WTC11 (cell line): ENCODE measurements around the gene JSRP1. TPM values are rescaled to one million over a fixed set of nuclear protein-coding genes. Genes with fewer than 3 reads are reported as not detected.
A peak's percentile ranks its signal among the peaks of the same experiment; 100 is the strongest.

Source experiments
- ELF4 ChIP-seq: sonication (generic); formaldehyde crosslinking; IDR thresholded peaks from 2 replicates; pipeline ENCODE4 v1.8.1; 2022; ENCODE audit warnings: low read depth, mild to moderate bottlenecking, moderate library complexity, missing genetic modification reagents
- EMX1 ChIP-seq: fragments of 250-450 bp; sonication (Bioruptor Pico); IDR thresholded peaks from 2 replicates; pipeline ENCODE4 v1.8.0; 2021; ENCODE audit warnings: mild to moderate bottlenecking
- FOXJ3 ChIP-seq: sonication (generic); formaldehyde crosslinking; IDR thresholded peaks from 2 replicates; pipeline ENCODE4 v1.9.0; 2021; ENCODE audit warnings: missing genetic modification reagents, mild to moderate bottlenecking, borderline replicate concordance
- JAZF1 ChIP-seq: fragments of 250-450 bp; sonication (Bioruptor Pico); IDR thresholded peaks from 2 replicates; pipeline ENCODE4 v1.9.0; 2021; ENCODE audit warnings: moderate library complexity, mild to moderate bottlenecking, inconsistent platforms
- MYBL2 ChIP-seq: sonication (generic); formaldehyde crosslinking; IDR thresholded peaks from 2 replicates; pipeline ENCODE4 v1.8.1; 2023; ENCODE audit warnings: mild to moderate bottlenecking, moderate library complexity, missing genetic modification reagents
- NR2C2 ChIP-seq: sonication (generic); formaldehyde crosslinking; IDR thresholded peaks from 2 replicates; pipeline ENCODE4 v1.8.0; 2022; ENCODE audit warnings: mild to moderate bottlenecking, missing genetic modification reagents
- NR3C1 ChIP-seq: sonication (generic); formaldehyde crosslinking; conservative IDR thresholded peaks from 2 replicates; pipeline ENCODE4 v1.8.1; 2023; ENCODE audit warnings: low read depth, mild to moderate bottlenecking, missing genetic modification reagents
- PRRX2 ChIP-seq: fragments of 250-450 bp; sonication (Bioruptor Pico); IDR thresholded peaks from 2 replicates; pipeline ENCODE4 v1.8.0; 2021; ENCODE audit warnings: mild to moderate bottlenecking
- RELA ChIP-seq: sonication (generic); formaldehyde crosslinking; IDR thresholded peaks from 2 replicates; pipeline ENCODE4 v1.8.1; 2022; ENCODE audit warnings: missing genetic modification reagents, mild to moderate bottlenecking, borderline replicate concordance
- RORB ChIP-seq: fragments of 250-450 bp; sonication (Bioruptor Pico); IDR thresholded peaks from 2 replicates; pipeline ENCODE4 v1.9.0; 2021; ENCODE audit warnings: mild to moderate bottlenecking
- TCF7 ChIP-seq: sonication (generic); formaldehyde crosslinking; IDR thresholded peaks from 2 replicates; pipeline ENCODE4 v1.8.0; 2022; ENCODE audit warnings: mild to moderate bottlenecking, low read depth, missing genetic modification reagents, moderate library complexity
- ZNF138 ChIP-seq: sonication (generic); formaldehyde crosslinking; conservative IDR thresholded peaks from 2 replicates; pipeline ENCODE4 v1.8.1; 2022; ENCODE audit warnings: mild to moderate bottlenecking, moderate library complexity, missing genetic modification reagents
- ZNF317 ChIP-seq: sonication (generic); formaldehyde crosslinking; IDR thresholded peaks from 2 replicates; pipeline ENCODE4 v1.8.1; 2023; ENCODE audit warnings: low read depth, mild to moderate bottlenecking, moderate library complexity, missing genetic modification reagents, borderline replicate concordance
- total RNA-seq: library from RNA; stranded (reverse); gene quantifications from 3 replicates; pipeline ENCODE4 v1.2.3, GENCODE V29; 2021
- TF ChIP-seq, protein P1 (sequence below): sonication (generic); formaldehyde crosslinking; IDR thresholded peaks from 2 replicates; pipeline ENCODE4 v1.8.1; 2022; ENCODE audit warnings: missing genetic modification reagents, borderline replicate concordance
- TF ChIP-seq, protein P2 (sequence below): fragments of 250-450 bp; sonication (Bioruptor Pico); conservative IDR thresholded peaks from 2 replicates; pipeline ENCODE4 v1.9.0; 2021; ENCODE audit warnings: mild to moderate bottlenecking
- TF ChIP-seq, protein P3 (sequence below): sonication (generic); formaldehyde crosslinking; conservative IDR thresholded peaks from 2 replicates; pipeline ENCODE4 v1.8.1; 2022; ENCODE audit warnings: mild to moderate bottlenecking, missing genetic modification reagents
- TF ChIP-seq, protein P4 (sequence below): sonication (generic); formaldehyde crosslinking; IDR thresholded peaks from 2 replicates; pipeline ENCODE4 v1.8.1; 2022; ENCODE audit warnings: mild to moderate bottlenecking, missing genetic modification reagents, moderate library complexity, borderline replicate concordance
- TF ChIP-seq, protein P5 (sequence below): sonication (generic); formaldehyde crosslinking; IDR thresholded peaks from 2 replicates; pipeline ENCODE4 v1.8.1; 2022; ENCODE audit warnings: low read depth, mild to moderate bottlenecking, moderate library complexity, missing genetic modification reagents, borderline replicate concordance
- TF ChIP-seq, protein P6 (sequence below): sonication (generic); formaldehyde crosslinking; IDR thresholded peaks from 2 replicates; pipeline ENCODE4 v1.8.1; 2023; ENCODE audit warnings: mild to moderate bottlenecking, moderate library complexity, missing genetic modification reagents

Gene JSRP1
- total RNA-seq, 1 experiment from 2014 or later, result 0.33 TPM

DNA sequence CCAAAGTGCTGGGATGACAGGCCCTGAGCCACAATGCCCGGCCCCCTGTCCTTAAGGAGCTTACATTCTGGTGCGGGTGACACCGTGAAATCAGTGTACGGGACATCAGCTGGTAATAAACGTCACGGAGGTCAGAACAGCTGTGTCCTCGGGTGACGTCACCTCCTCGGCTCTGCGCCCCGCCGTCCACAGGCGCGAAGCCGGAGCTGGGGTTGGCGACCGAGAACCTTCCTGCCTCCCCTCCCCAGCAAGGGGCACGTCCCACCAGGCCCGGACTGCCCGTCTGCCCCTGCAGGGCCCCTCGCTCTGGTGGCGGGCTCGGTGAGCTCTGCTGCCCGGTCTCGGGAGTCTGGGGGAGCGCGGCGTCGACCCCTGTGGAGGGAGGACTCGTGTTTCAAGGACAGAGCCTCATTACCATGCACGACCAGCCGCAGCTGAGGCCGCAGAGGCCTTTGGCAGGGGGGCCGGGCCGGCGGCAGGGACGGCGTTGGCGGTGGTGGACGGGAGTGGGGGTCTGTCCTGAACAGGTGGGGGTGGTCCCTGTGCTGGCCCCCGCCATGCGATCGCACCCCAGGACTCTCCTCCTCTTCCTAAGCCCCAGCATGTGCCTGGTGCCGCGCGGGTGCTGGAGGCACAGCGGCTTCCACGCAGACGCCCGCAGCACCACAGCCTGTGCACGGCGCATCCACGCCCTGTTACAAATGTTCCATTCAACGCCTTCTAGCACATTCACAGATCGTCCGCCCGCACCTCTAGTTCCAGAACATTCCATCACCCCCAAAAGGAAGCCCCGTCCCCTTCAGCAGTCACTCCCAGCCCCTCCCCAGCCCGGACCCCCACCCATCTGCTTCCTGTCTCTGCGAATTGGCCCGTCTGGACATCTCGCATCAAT is 46.3 kb upstream of the JSRP1 start (continued):
- TF ChIP-seq, protein P1, sequence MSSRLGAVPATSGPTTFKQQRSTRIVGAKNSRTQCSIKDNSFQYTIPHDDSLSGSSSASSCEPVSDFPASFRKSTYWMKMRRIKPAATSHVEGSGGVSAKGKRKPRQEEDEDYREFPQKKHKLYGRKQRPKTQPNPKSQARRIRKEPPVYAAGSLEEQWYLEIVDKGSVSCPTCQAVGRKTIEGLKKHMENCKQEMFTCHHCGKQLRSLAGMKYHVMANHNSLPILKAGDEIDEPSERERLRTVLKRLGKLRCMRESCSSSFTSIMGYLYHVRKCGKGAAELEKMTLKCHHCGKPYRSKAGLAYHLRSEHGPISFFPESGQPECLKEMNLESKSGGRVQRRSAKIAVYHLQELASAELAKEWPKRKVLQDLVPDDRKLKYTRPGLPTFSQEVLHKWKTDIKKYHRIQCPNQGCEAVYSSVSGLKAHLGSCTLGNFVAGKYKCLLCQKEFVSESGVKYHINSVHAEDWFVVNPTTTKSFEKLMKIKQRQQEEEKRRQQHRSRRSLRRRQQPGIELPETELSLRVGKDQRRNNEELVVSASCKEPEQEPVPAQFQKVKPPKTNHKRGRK (CRISPR knock-in tag), result no peak
- TF ChIP-seq RELA, result no peak
- TF ChIP-seq PRRX2 (CRISPR knock-in tag), result no peak
- TF ChIP-seq ZNF317 (CRISPR knock-in tag), result no peak
- 0 out of 2 replicates have a peak, but pooled peaks have one; percentile 56 for TF ChIP-seq MYBL2
- TF ChIP-seq TCF7 (CRISPR knock-in tag), result peak; percentile 42; the same call in 1 of the 2 replicates
- TF ChIP-seq, protein P2, sequence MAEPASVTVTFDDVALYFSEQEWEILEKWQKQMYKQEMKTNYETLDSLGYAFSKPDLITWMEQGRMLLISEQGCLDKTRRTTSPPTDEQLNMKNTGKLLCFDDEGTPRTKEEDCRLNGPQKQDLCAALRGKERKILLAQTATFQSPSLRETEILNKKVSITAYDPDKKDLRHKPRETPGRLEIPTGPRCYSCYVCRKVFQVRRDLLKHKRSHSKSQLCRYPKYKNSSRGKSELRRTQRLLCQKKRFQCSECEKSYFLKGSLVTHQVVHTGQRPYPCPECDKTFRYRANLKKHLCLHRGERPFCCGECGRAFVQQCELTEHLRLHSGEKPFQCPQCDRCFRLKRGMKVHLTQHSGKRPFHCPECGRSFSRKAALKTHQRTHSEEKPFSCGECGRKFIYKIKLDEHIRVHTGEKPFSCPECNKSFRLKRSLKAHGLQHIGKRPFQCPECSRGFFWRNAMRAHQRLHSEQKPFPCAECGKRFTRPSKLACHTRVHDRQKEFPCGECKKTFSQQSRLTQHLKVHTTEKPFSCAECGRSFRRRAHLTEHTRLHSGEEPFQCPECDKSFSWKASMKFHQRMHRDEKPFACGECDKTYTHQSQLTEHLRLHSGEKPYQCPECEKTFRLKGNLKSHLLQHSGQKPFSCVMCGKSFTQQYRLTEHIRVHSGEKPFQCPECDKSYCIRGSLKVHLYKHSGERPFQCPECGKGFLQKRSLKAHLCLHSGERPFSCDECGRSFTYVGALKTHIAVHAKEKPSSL, result no peak
- TF ChIP-seq EMX1 (CRISPR knock-in tag), result no peak
- TF ChIP-seq, protein P3, sequence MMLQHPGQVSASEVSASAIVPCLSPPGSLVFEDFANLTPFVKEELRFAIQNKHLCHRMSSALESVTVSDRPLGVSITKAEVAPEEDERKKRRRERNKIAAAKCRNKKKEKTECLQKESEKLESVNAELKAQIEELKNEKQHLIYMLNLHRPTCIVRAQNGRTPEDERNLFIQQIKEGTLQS (CRISPR knock-in tag), result no peak
- no peak for TF ChIP-seq ZNF138 (CRISPR knock-in tag)
- TF ChIP-seq ELF4 (CRISPR knock-in tag), result no peak
- no peak for TF ChIP-seq FOXJ3 (CRISPR knock-in tag)
- TF ChIP-seq, protein P4, sequence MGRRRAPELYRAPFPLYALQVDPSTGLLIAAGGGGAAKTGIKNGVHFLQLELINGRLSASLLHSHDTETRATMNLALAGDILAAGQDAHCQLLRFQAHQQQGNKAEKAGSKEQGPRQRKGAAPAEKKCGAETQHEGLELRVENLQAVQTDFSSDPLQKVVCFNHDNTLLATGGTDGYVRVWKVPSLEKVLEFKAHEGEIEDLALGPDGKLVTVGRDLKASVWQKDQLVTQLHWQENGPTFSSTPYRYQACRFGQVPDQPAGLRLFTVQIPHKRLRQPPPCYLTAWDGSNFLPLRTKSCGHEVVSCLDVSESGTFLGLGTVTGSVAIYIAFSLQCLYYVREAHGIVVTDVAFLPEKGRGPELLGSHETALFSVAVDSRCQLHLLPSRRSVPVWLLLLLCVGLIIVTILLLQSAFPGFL (CRISPR knock-in tag), result no peak
- no peak for TF ChIP-seq RORB
- TF ChIP-seq NR2C2, result no peak
- TF ChIP-seq JAZF1 (CRISPR knock-in tag), result no peak
- TF ChIP-seq, protein P5, sequence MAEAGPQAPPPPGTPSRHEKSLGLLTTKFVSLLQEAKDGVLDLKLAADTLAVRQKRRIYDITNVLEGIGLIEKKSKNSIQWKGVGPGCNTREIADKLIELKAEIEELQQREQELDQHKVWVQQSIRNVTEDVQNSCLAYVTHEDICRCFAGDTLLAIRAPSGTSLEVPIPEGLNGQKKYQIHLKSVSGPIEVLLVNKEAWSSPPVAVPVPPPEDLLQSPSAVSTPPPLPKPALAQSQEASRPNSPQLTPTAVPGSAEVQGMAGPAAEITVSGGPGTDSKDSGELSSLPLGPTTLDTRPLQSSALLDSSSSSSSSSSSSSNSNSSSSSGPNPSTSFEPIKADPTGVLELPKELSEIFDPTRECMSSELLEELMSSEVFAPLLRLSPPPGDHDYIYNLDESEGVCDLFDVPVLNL (CRISPR knock-in tag), result no peak
- no peak for TF ChIP-seq NR3C1
- TF ChIP-seq, protein P6, sequence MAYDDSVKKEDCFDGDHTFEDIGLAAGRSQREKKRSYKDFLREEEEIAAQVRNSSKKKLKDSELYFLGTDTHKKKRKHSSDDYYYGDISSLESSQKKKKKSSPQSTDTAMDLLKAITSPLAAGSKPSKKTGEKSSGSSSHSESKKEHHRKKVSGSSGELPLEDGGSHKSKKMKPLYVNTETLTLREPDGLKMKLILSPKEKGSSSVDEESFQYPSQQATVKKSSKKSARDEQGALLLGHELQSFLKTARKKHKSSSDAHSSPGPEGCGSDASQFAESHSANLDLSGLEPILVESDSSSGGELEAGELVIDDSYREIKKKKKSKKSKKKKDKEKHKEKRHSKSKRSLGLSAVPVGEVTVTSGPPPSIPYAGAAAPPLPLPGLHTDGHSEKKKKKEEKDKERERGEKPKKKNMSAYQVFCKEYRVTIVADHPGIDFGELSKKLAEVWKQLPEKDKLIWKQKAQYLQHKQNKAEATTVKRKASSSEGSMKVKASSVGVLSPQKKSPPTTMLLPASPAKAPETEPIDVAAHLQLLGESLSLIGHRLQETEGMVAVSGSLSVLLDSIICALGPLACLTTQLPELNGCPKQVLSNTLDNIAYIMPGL (CRISPR knock-in tag), result peak; percentile 40; the same call in 1 of the 2 replicates
